Measurements from ENCODE around the gene TST.

TST gene

GRCh38 chr22:36986242-36986821 lies 32.9 kb downstream of the TST start:
- no peaks in the 10 kb centered on the region for H3K36me3 ChIP-seq (ENCODE audit: control insufficient read depth, insufficient read depth, low read length)
- no peak for DNase-seq
- H3K4me3 ChIP-seq (ENCODE audit: insufficient read depth, low read depth, low read length, poor library complexity, severe bottlenecking) = no peak overlapping the region
- peaks cover 20% of the 10 kb centered on the region for H3K27me3 ChIP-seq (replicated peaks; ENCODE audit: control insufficient read depth, insufficient read depth, low read length, poor library complexity, severe bottlenecking)
- no peak overlapping the region for H3K27ac ChIP-seq (ENCODE audit: insufficient read depth, low read length, poor library complexity, severe bottlenecking)
- H3K4me1 ChIP-seq (ENCODE audit: control insufficient read depth, insufficient read depth, low read length, poor library complexity, severe bottlenecking) = no peaks in the 10 kb centered on the region
- H3K9me3 ChIP-seq (ENCODE audit: control insufficient read depth, low read length) = peaks cover 6% of the 10 kb centered on the region

GRCh38 chr22:36985211-36985889 lies 33.9 kb downstream of the TST start:
- Histone ChIP-seq H3K4me3 (ENCODE audit: insufficient read depth, low read depth, low read length, poor library complexity, severe bottlenecking) (no peak overlapping the region), H3K27ac (ENCODE audit: insufficient read depth, low read length, poor library complexity, severe bottlenecking) (no peak overlapping the region)
- no peak for DNase-seq

GRCh38 chr22:36982136-36982535 lies 37.1 kb downstream of the TST start:
- no peak for DNase-seq
- H3K27ac ChIP-seq (ENCODE audit: insufficient read depth, low read length, poor library complexity, severe bottlenecking) = no peak overlapping the region
- H3K9me3 ChIP-seq (ENCODE audit: control insufficient read depth, low read length) = peaks cover 6% of the 10 kb centered on the region
- H3K4me1 ChIP-seq (ENCODE audit: control insufficient read depth, insufficient read depth, low read length, poor library complexity, severe bottlenecking) = peaks cover 4% of the 10 kb centered on the region
- H3K4me3 ChIP-seq (ENCODE audit: insufficient read depth, low read depth, low read length, poor library complexity, severe bottlenecking) = no peak overlapping the region
- no peaks in the 10 kb centered on the region for H3K36me3 ChIP-seq (ENCODE audit: control insufficient read depth, insufficient read depth, low read length)
- H3K27me3 ChIP-seq (replicated peaks; ENCODE audit: control insufficient read depth, insufficient read depth, low read length, poor library complexity, severe bottlenecking) = peaks cover 2% of the 10 kb centered on the region

More at GRCh38 chr22:36985211-36985889, 33.9 kb downstream of the TST start:
- Histone ChIP-seq H3K27me3 (replicated peaks; ENCODE audit: control insufficient read depth, insufficient read depth, low read length, poor library complexity, severe bottlenecking) (peaks cover 11% of the 10 kb centered on the region), H3K36me3 (ENCODE audit: control insufficient read depth, insufficient read depth, low read length) (no peaks in the 10 kb centered on the region), H3K4me1 (ENCODE audit: control insufficient read depth, insufficient read depth, low read length, poor library complexity, severe bottlenecking) (no peaks in the 10 kb centered on the region), H3K9me3 (ENCODE audit: control insufficient read depth, low read length) (peaks cover 6% of the 10 kb centered on the region)

- H3K27ac ChIP-seq (ENCODE audit: insufficient read depth, low read length, poor library complexity, severe bottlenecking) = no peak overlapping the region
- peaks cover 2% of the 10 kb centered on the region for H3K27me3 ChIP-seq (replicated peaks; ENCODE audit: control insufficient read depth, insufficient read depth, low read length, poor library complexity, severe bottlenecking)
- DNase-seq = no peak
- H3K4me3 ChIP-seq (ENCODE audit: insufficient read depth, low read depth, low read length, poor library complexity, severe bottlenecking) = no peak overlapping the region
- H3K4me1 ChIP-seq (ENCODE audit: control insufficient read depth, insufficient read depth, low read length, poor library complexity, severe bottlenecking) = peaks cover 4% of the 10 kb centered on the region
- peaks cover 4% of the 10 kb centered on the region for H3K9me3 ChIP-seq (ENCODE audit: control insufficient read depth, low read length)
- H3K36me3 ChIP-seq (ENCODE audit: control insufficient read depth, insufficient read depth, low read length) = no peaks in the 10 kb centered on the region
These were observed 37.9 kb downstream of the TST start for GRCh38 chr22:36981247-36981775.

GRCh38 chr22:36979016-36979910 lies 40.0 kb downstream of the TST start:
- Histone ChIP-seq H3K27me3 (replicated peaks; ENCODE audit: control insufficient read depth, insufficient read depth, low read length, poor library complexity, severe bottlenecking) (peaks cover 2% of the 10 kb centered on the region), H3K27ac (ENCODE audit: insufficient read depth, low read length, poor library complexity, severe bottlenecking) (no peak overlapping the region), H3K9me3 (ENCODE audit: control insufficient read depth, low read length) (no peaks in the 10 kb centered on the region), H3K4me3 (ENCODE audit: insufficient read depth, low read depth, low read length, poor library complexity, severe bottlenecking) (no peak overlapping the region), H3K4me1 (ENCODE audit: control insufficient read depth, insufficient read depth, low read length, poor library complexity, severe bottlenecking) (peaks cover 4% of the 10 kb centered on the region), H3K36me3 (ENCODE audit: control insufficient read depth, insufficient read depth, low read length) (no peaks in the 10 kb centered on the region)
- no peak for DNase-seq

GRCh38 chr22:36977947-36978660 lies 41.1 kb downstream of the TST start:
- no peaks in the 10 kb centered on the region for H3K36me3 ChIP-seq (ENCODE audit: control insufficient read depth, insufficient read depth, low read length)
- H3K9me3 ChIP-seq (ENCODE audit: control insufficient read depth, low read length) = no peaks in the 10 kb centered on the region
- peak overlapping the region; percentile 67 for H3K4me3 ChIP-seq (ENCODE audit: insufficient read depth, low read depth, low read length, poor library complexity, severe bottlenecking)
- DNase-seq = peak; percentile 76 to 86 (median 79)
- H3K4me1 ChIP-seq (ENCODE audit: control insufficient read depth, insufficient read depth, low read length, poor library complexity, severe bottlenecking) = peaks cover 4% of the 10 kb centered on the region
- peak overlapping the region; percentile 60 for H3K27ac ChIP-seq (ENCODE audit: insufficient read depth, low read length, poor library complexity, severe bottlenecking)
- no peaks in the 10 kb centered on the region for H3K27me3 ChIP-seq (replicated peaks; ENCODE audit: control insufficient read depth, insufficient read depth, low read length, poor library complexity, severe bottlenecking)

- Histone ChIP-seq H3K4me1 (ENCODE audit: control insufficient read depth, insufficient read depth, low read length, poor library complexity, severe bottlenecking) (peaks cover 4% of the 10 kb centered on the region), H3K9me3 (ENCODE audit: control insufficient read depth, low read length) (no peaks in the 10 kb centered on the region), H3K27me3 (replicated peaks; ENCODE audit: control insufficient read depth, insufficient read depth, low read length, poor library complexity, severe bottlenecking) (no peaks in the 10 kb centered on the region), H3K36me3 (ENCODE audit: control insufficient read depth, insufficient read depth, low read length) (no peaks in the 10 kb centered on the region), H3K27ac (ENCODE audit: insufficient read depth, low read length, poor library complexity, severe bottlenecking) (peak overlapping the region; percentile 60), H3K4me3 (ENCODE audit: insufficient read depth, low read depth, low read length, poor library complexity, severe bottlenecking) (peak overlapping the region; percentile 67)
- DNase-seq = peak; percentile 49 to 64 (median 57)
These were observed 41.8 kb downstream of the TST start for GRCh38 chr22:36977401-36977861.

- Histone ChIP-seq H3K4me1 (ENCODE audit: control insufficient read depth, insufficient read depth, low read length, poor library complexity, severe bottlenecking) (peaks cover 4% of the 10 kb centered on the region), H3K27ac (ENCODE audit: insufficient read depth, low read length, poor library complexity, severe bottlenecking) (no peak overlapping the region), H3K36me3 (ENCODE audit: control insufficient read depth, insufficient read depth, low read length) (no peaks in the 10 kb centered on the region), H3K27me3 (replicated peaks; ENCODE audit: control insufficient read depth, insufficient read depth, low read length, poor library complexity, severe bottlenecking) (no peaks in the 10 kb centered on the region), H3K4me3 (ENCODE audit: insufficient read depth, low read depth, low read length, poor library complexity, severe bottlenecking) (no peak overlapping the region), H3K9me3 (ENCODE audit: control insufficient read depth, low read length) (no peaks in the 10 kb centered on the region)
- DNase-seq = no peak
These were observed 42.6 kb downstream of the TST start for GRCh38 chr22:36976606-36977005.

- no peaks in the 10 kb centered on the region for H3K4me1 ChIP-seq (ENCODE audit: control insufficient read depth, insufficient read depth, low read length, poor library complexity, severe bottlenecking)
- H3K27me3 ChIP-seq (replicated peaks; ENCODE audit: control insufficient read depth, insufficient read depth, low read length, poor library complexity, severe bottlenecking) = no peaks in the 10 kb centered on the region
- H3K27ac ChIP-seq (ENCODE audit: insufficient read depth, low read length, poor library complexity, severe bottlenecking) = no peak overlapping the region
These were observed 47.7 kb downstream of the TST start for GRCh38 chr22:36971341-36972125.

More at GRCh38 chr22:36971341-36972125, 47.7 kb downstream of the TST start:
- Histone ChIP-seq H3K4me3 (ENCODE audit: insufficient read depth, low read depth, low read length, poor library complexity, severe bottlenecking) (no peak overlapping the region), H3K36me3 (ENCODE audit: control insufficient read depth, insufficient read depth, low read length) (no peaks in the 10 kb centered on the region), H3K9me3 (ENCODE audit: control insufficient read depth, low read length) (no peaks in the 10 kb centered on the region)
- no peak for DNase-seq
